Activated T-cell treated with anti-CD3 and anti-CD28 coated beads, Interleukin-2, amount 50 U/mL, for 1 hour (primary cell): Measurements from ENCODE around the gene ACY1.
A peak's percentile ranks its signal among the peaks of the same experiment; 100 is the strongest.

Experiments
- DNase-seq: peaks from one replicate; pipeline ENCODE4 v3.0.0-alpha.2; 2020

The ACY1 gene

GRCh38 chr3:51946796-51947195 lies 36.5 kb upstream of the ACY1 start:
- DNase-seq = peak; percentile 10

- peak; percentile 10 for DNase-seq
Observed at GRCh38 chr3:51947215-51947900, 36.0 kb upstream of the ACY1 start.

GRCh38 chr3:51948016-51948580 lies 35.2 kb upstream of the ACY1 start:
- no peak for DNase-seq

GRCh38 chr3:51949121-51949520 lies 34.2 kb upstream of the ACY1 start:
- DNase-seq = no peak

- DNase-seq = no peak
Observed at GRCh38 chr3:51950899-51951298, 32.4 kb upstream of the ACY1 start.

GRCh38 chr3:51953445-51953844 lies 29.9 kb upstream of the ACY1 start:
- DNase-seq = no peak

- DNase-seq = no peak
Observed at GRCh38 chr3:51954105-51954504, 29.2 kb upstream of the ACY1 start.

GRCh38 chr3:51954713-51955112 lies 28.6 kb upstream of the ACY1 start:
- DNase-seq = no peak

GRCh38 chr3:51955175-51955892 lies 28.0 kb upstream of the ACY1 start, which contains the start of gene GPR62:
Gene GPR62 (plus strand): TSS chr3:51955381. CDS start chr3:51955653, 272 bp downstream.
- DNase-seq = no peak

- DNase-seq = peak; percentile 59
Observed at GRCh38 chr3:51955893-51956770, 27.2 kb upstream of the ACY1 start.

- no peak for DNase-seq
Observed at GRCh38 chr3:51957520-51958205, 25.7 kb upstream of the ACY1 start.

GRCh38 chr3:51958603-51959521 lies 24.5 kb upstream of the ACY1 start:
- DNase-seq = no peak

- no peak for DNase-seq
Observed at GRCh38 chr3:51959651-51960050, 23.7 kb upstream of the ACY1 start.

GRCh38 chr3:51960386-51960785 lies 22.9 kb upstream of the ACY1 start:
- DNase-seq = no peak

GRCh38 chr3:51961011-51961410 lies 22.3 kb upstream of the ACY1 start:
- DNase-seq = no peak

GRCh38 chr3:51961602-51962569 lies 21.4 kb upstream of the ACY1 start:
- no peak for DNase-seq

- no peak for DNase-seq
Observed at GRCh38 chr3:51962854-51963530, 20.3 kb upstream of the ACY1 start.

- DNase-seq = no peak
Observed at GRCh38 chr3:51963951-51964451, 19.3 kb upstream of the ACY1 start.

GRCh38 chr3:51964521-51964920 lies 18.8 kb upstream of the ACY1 start:
- DNase-seq = no peak
